ENCODE measurements around the gene CCBE1. TPM values are rescaled to one million over a fixed set of nuclear protein-coding genes. Genes with fewer than 3 reads are reported as not detected.

CCBE1 gene
- total RNA-seq, 1 donor from 2014 or later = 1.2 TPM

DNA sequence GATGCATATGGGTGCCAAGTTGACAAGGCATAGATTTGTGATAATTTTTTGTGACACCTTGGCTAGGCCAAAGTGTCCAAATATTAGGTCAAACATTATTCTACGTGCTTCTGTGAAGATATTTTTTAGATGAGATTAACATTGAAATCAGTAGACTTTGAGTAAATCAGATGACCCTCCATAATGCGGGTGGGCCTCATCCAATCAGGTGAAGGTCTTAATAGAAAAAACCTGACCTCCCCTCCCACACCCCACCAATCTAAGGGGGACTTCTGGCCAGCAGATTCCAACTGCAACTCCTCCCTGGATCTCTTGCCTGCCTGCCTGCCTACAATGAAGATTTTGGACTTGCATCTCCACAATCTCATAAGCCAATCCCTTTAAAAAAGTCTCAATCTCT, 219.4 kb downstream of the CCBE1 start:
- Mint-ChIP-seq H3K9me3 (ENCODE audit: unreplicated experiment) (no peaks in the 10 kb centered on the region), H3K27ac (ENCODE audit: unreplicated experiment) (no peak overlapping the region), H3K4me1 (ENCODE audit: unreplicated experiment) (peaks cover 3% of the 10 kb centered on the region), H3K27me3 (ENCODE audit: unreplicated experiment) (no peaks in the 10 kb centered on the region), H3K36me3 (ENCODE audit: low read depth, unreplicated experiment) (no peaks in the 10 kb centered on the region), H3K4me3 (ENCODE audit: unreplicated experiment) (no peak overlapping the region)
- no peak for DNase-seq (ENCODE audit: low spot score)
- TF ChIP-seq, protein P1, sequence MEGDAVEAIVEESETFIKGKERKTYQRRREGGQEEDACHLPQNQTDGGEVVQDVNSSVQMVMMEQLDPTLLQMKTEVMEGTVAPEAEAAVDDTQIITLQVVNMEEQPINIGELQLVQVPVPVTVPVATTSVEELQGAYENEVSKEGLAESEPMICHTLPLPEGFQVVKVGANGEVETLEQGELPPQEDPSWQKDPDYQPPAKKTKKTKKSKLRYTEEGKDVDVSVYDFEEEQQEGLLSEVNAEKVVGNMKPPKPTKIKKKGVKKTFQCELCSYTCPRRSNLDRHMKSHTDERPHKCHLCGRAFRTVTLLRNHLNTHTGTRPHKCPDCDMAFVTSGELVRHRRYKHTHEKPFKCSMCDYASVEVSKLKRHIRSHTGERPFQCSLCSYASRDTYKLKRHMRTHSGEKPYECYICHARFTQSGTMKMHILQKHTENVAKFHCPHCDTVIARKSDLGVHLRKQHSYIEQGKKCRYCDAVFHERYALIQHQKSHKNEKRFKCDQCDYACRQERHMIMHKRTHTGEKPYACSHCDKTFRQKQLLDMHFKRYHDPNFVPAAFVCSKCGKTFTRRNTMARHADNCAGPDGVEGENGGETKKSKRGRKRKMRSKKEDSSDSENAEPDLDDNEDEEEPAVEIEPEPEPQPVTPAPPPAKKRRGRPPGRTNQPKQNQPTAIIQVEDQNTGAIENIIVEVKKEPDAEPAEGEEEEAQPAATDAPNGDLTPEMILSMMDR (IDR thresholded peaks at IDR 0.05; ENCODE audit: unreplicated experiment) = no peak

DNA sequence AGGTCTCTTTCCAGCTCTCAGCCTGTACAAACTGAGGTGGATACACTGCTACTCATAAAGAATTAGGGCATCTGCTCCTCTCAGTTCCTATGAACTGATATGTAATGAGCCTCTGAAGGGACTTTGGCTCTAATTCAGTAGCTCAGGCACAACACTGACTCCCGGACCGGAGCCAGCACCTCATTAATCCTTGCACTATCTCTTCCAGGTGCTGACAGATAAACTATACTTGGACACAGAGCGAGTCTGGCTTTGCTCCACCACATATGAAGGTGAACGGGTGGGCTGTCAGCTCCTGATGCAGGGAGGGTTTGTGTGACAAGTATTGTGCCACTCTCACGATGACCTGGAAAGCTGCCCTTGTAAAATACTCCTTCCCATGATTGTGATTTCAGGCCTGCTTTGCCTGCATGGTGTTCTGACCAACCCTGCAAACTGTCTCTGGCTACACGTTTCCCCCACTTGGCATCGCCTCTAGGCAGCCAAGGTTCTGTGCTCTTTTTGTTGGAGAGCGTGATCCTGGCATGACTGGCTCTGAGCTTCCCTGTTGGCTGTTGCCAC, 226.6 kb downstream of the CCBE1 start:
- H3K27me3 Mint-ChIP-seq (ENCODE audit: unreplicated experiment) = peaks cover 1% of the 10 kb centered on the region

DNA sequence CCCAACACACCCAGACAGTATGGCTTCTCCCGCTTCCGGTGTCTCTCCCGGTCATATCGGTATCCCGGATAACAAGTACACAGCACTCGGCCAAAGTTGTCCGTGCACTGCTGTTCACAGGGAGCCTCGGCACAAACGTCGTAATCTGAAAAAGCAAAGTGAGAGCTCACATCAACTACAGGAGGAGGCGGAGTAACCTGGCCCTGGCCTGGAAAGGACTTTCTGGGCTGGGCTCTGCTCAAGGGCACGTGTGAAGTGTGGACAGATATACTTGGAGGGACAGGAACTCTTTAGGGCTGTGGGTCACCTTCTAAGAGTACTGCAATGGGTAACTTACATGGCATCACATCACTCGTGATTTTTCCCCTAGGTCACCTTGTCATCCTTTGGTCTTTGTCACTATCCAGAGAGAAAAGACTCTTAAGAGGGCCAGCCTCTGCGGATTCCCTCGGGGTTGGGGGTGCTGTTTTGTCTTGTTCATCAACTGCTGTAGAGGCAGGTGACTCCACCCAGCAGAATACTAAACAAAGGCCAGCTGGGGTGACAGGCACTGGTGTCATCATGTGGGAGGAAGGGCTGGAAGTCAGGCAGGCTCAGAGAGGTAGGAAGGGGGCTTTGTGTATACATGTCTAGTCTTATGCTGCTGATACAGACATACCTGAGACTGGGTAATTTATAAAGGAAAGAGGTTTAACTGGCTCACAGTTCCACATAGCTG, 227.6 kb downstream of the CCBE1 start:
- DNase-seq (ENCODE audit: low spot score) = no peak
- no peaks in the 10 kb centered on the region for H3K4me1 Mint-ChIP-seq (ENCODE audit: unreplicated experiment)
- TF ChIP-seq, protein P1 (IDR thresholded peaks at IDR 0.05; ENCODE audit: unreplicated experiment) = no peak
- no peak overlapping the region for H3K27ac Mint-ChIP-seq (ENCODE audit: unreplicated experiment)
- no peak overlapping the region for H3K4me3 Mint-ChIP-seq (ENCODE audit: unreplicated experiment)
- H3K9me3 Mint-ChIP-seq (ENCODE audit: unreplicated experiment) = no peaks in the 10 kb centered on the region
- H3K36me3 Mint-ChIP-seq (ENCODE audit: low read depth, unreplicated experiment) = no peaks in the 10 kb centered on the region
- peaks cover 1% of the 10 kb centered on the region for H3K27me3 Mint-ChIP-seq (ENCODE audit: unreplicated experiment)

More for the DNA sequence above, 226.6 kb downstream of the CCBE1 start:
- Mint-ChIP-seq H3K36me3 (ENCODE audit: low read depth, unreplicated experiment) (no peaks in the 10 kb centered on the region), H3K9me3 (ENCODE audit: unreplicated experiment) (no peaks in the 10 kb centered on the region), H3K4me3 (ENCODE audit: unreplicated experiment) (no peak overlapping the region), H3K4me1 (ENCODE audit: unreplicated experiment) (no peaks in the 10 kb centered on the region), H3K27ac (ENCODE audit: unreplicated experiment) (no peak overlapping the region)
- TF ChIP-seq, protein P1 (IDR thresholded peaks at IDR 0.05; ENCODE audit: unreplicated experiment) = no peak
- no peak for DNase-seq (ENCODE audit: low spot score)

DNA sequence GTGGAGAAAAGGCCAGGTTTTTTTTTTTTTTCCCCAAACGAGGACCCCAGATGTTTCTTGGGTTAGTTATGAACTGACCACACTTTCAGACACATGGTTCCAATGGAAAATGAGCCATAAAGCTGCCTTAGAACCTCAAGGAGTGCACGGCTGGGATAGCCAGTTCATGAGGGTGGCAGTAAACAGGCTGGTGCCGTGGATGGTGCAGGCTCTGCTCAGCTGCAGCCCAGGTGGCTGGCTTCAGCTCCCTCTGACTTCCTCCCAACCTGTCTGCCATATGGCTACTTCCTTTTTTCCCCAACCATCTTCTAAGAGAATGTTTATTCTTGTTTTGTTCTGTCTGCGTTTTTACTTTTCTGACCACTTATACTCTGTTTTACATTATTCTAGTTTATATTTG, 228.4 kb downstream of the CCBE1 start:
- TF ChIP-seq, protein P1 (IDR thresholded peaks at IDR 0.05; ENCODE audit: unreplicated experiment) = no peak
- H3K4me3 Mint-ChIP-seq (ENCODE audit: unreplicated experiment) = no peak overlapping the region
- DNase-seq (ENCODE audit: low spot score) = no peak
- no peaks in the 10 kb centered on the region for H3K4me1 Mint-ChIP-seq (ENCODE audit: unreplicated experiment)
- no peak overlapping the region for H3K27ac Mint-ChIP-seq (ENCODE audit: unreplicated experiment)
- no peaks in the 10 kb centered on the region for H3K36me3 Mint-ChIP-seq (ENCODE audit: low read depth, unreplicated experiment)
- H3K9me3 Mint-ChIP-seq (ENCODE audit: unreplicated experiment) = no peaks in the 10 kb centered on the region
- peaks cover 1% of the 10 kb centered on the region for H3K27me3 Mint-ChIP-seq (ENCODE audit: unreplicated experiment)

DNA sequence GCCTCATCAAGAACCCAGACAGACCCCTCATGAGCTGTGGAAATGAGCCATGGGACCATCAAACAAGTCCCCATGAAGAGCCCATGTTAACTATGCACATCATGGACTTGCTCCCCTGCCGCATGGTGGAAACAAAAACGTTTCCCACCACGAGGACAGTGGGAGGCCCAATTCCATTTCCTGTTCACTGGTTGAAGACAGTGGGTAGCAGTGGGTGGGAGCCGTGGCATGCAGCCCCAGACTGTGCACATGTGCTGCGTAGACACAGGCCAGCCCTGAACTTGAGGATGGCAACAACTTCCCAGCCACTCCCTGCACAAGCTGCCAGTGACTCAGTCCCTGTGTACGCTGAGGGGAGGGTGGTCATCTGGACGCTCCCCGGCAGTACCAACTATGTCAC, 229.7 kb downstream of the CCBE1 start:
- H3K9me3 Mint-ChIP-seq (ENCODE audit: unreplicated experiment) = no peaks in the 10 kb centered on the region
- no peak overlapping the region for H3K4me3 Mint-ChIP-seq (ENCODE audit: unreplicated experiment)

More for the DNA sequence above, 229.7 kb downstream of the CCBE1 start:
- Mint-ChIP-seq H3K27ac (ENCODE audit: unreplicated experiment) (no peak overlapping the region), H3K36me3 (ENCODE audit: low read depth, unreplicated experiment) (no peaks in the 10 kb centered on the region), H3K27me3 (ENCODE audit: unreplicated experiment) (peaks cover 1% of the 10 kb centered on the region), H3K4me1 (ENCODE audit: unreplicated experiment) (no peaks in the 10 kb centered on the region)
- no peak for DNase-seq (ENCODE audit: low spot score)
- TF ChIP-seq, protein P1 (IDR thresholded peaks at IDR 0.05; ENCODE audit: unreplicated experiment) = no peak
